ENCODE measurements around the gene NME4.
"Not testable (repeated sequence)": the region's sequence is repeated elsewhere in the genome, so short reads cannot be mapped to it uniquely, and the experiment has no call there.

Gene NME4

GRCh38 chr16:383326-384051 lies 13.5 kb upstream of the NME4 start:
- peak; percentile 66 for DNase-seq (ENCODE audit: extremely low read depth, insufficient read length)
- Histone ChIP-seq H3K27me3 (replicated peaks; ENCODE audit: control insufficient read depth, insufficient read depth, low read length) (no peaks in the 10 kb centered on the region), H3K4me3 (replicated peaks; ENCODE audit: low read depth, low read length) (peak overlapping the region; percentile 79), H3K36me3 (ENCODE audit: control insufficient read depth, insufficient read depth, low read length) (no peaks in the 10 kb centered on the region)
- no peak for TF ChIP-seq CTCF (IDR thresholded peaks at IDR 0.05; ENCODE audit: insufficient read depth, low read length, poor library complexity, severe bottlenecking)

- Histone ChIP-seq H3K27me3 (replicated peaks; ENCODE audit: control insufficient read depth, insufficient read depth, low read length) (no peaks in the 10 kb centered on the region), H3K36me3 (ENCODE audit: control insufficient read depth, insufficient read depth, low read length) (no peaks in the 10 kb centered on the region), H3K4me3 (replicated peaks; ENCODE audit: low read depth, low read length) (no peak overlapping the region)
- TF ChIP-seq CTCF (IDR thresholded peaks at IDR 0.05; ENCODE audit: insufficient read depth, low read length, poor library complexity, severe bottlenecking): no peak
- no peak for DNase-seq (ENCODE audit: extremely low read depth, insufficient read length)
These were observed 10.3 kb upstream of the NME4 start for GRCh38 chr16:386641-387156.

- peak; percentile 19 for TF ChIP-seq CTCF (IDR thresholded peaks at IDR 0.05; ENCODE audit: insufficient read depth, low read length, poor library complexity, severe bottlenecking)
- H3K36me3 ChIP-seq (ENCODE audit: control insufficient read depth, insufficient read depth, low read length): not testable (repeated sequence)
These were observed 9.0 kb upstream of the NME4 start for GRCh38 chr16:387761-388666.

GRCh38 chr16:389352-389751 lies 7.6 kb upstream of the NME4 start:
- Histone ChIP-seq H3K27me3 (replicated peaks; ENCODE audit: control insufficient read depth, insufficient read depth, low read length) (no peaks in the 10 kb centered on the region), H3K4me3 (replicated peaks; ENCODE audit: low read depth, low read length) (no peak overlapping the region), H3K36me3 (ENCODE audit: control insufficient read depth, insufficient read depth, low read length) (no peaks in the 10 kb centered on the region)
- DNase-seq (ENCODE audit: extremely low read depth, insufficient read length): no peak
- no peak for TF ChIP-seq CTCF (IDR thresholded peaks at IDR 0.05; ENCODE audit: insufficient read depth, low read length, poor library complexity, severe bottlenecking)

More at GRCh38 chr16:387761-388666, 9.0 kb upstream of the NME4 start:
- not testable (repeated sequence) for DNase-seq (ENCODE audit: extremely low read depth, insufficient read length); H3K27me3 ChIP-seq (replicated peaks; ENCODE audit: control insufficient read depth, insufficient read depth, low read length); H3K4me3 ChIP-seq (replicated peaks; ENCODE audit: low read depth, low read length)

GRCh38 chr16:391885-392335 lies 5.1 kb upstream of the NME4 start:
- DNase-seq (ENCODE audit: extremely low read depth, insufficient read length): peak; percentile 74

More at GRCh38 chr16:391885-392335, 5.1 kb upstream of the NME4 start:
- Histone ChIP-seq H3K27me3 (replicated peaks; ENCODE audit: control insufficient read depth, insufficient read depth, low read length) (no peaks in the 10 kb centered on the region), H3K36me3 (ENCODE audit: control insufficient read depth, insufficient read depth, low read length) (no peaks in the 10 kb centered on the region), H3K4me3 (replicated peaks; ENCODE audit: low read depth, low read length) (no peak overlapping the region)
- peak; percentile 90 for TF ChIP-seq CTCF (IDR thresholded peaks at IDR 0.05; ENCODE audit: insufficient read depth, low read length, poor library complexity, severe bottlenecking)

Data from GM06990 (cell line).